ENCODE results near the gene CRYGC. TPM values are rescaled to one million over a fixed set of nuclear protein-coding genes. Genes with fewer than 3 reads are reported as not detected.
A peak's percentile ranks its signal among the peaks of the same experiment; 100 is the strongest.
"Not testable (repeated sequence)": the region's sequence is repeated elsewhere in the genome, so short reads cannot be mapped to it uniquely, and the experiment has no call there.

The CRYGC gene
- total RNA-seq, 1 donor from 2014 or later, result not detected

GRCh38 chr2:208134928-208135586 is 5.4 kb upstream of the CRYGC start:
- no peak overlapping the region for H3K4me3 Mint-ChIP-seq (ENCODE audit: unreplicated experiment)
- peaks cover 4% of the 10 kb centered on the region for H3K9me3 Mint-ChIP-seq (ENCODE audit: unreplicated experiment)
- DNase-seq (ENCODE audit: low spot score), result no peak
- peaks cover 8% of the 10 kb centered on the region for H3K27me3 Mint-ChIP-seq (ENCODE audit: unreplicated experiment)
- TF ChIP-seq CTCF (IDR thresholded peaks at IDR 0.05; ENCODE audit: unreplicated experiment), result no peak
- H3K36me3 Mint-ChIP-seq (ENCODE audit: low read depth, unreplicated experiment), result peaks cover 16% of the 10 kb centered on the region
- no peak overlapping the region for H3K27ac Mint-ChIP-seq (ENCODE audit: unreplicated experiment)
- H3K4me1 Mint-ChIP-seq (ENCODE audit: unreplicated experiment), result no peaks in the 10 kb centered on the region

DNA sequence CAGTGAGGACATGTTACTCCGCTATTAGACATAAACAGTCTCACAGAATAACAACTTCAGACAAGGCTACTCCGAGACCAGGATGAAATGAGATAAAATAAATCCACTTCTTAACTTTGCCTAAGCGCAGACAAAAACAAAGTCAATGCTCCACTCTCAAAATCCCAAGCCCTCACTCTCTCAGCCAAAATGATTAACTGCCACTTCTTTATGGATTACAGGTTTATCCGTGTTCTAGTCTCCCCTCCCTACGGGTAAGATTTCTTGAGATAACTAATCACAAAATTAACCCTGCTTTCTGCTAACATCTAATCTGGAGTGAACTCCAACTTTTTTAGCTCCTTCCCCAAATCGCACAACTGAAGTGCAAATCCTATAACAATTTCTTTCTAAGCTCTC is 1.1 kb upstream of the CRYGC start:
- H3K27ac Mint-ChIP-seq (ENCODE audit: unreplicated experiment), result no peak overlapping the region
- no peaks in the 10 kb centered on the region for H3K9me3 Mint-ChIP-seq (ENCODE audit: unreplicated experiment)
- no peak for TF ChIP-seq CTCF (IDR thresholded peaks at IDR 0.05; ENCODE audit: unreplicated experiment)
- DNase-seq (ENCODE audit: low spot score), result no peak
- H3K27me3 Mint-ChIP-seq (ENCODE audit: unreplicated experiment), result peaks cover 6% of the 10 kb centered on the region
- no peak overlapping the region for H3K4me3 Mint-ChIP-seq (ENCODE audit: unreplicated experiment)
- no peaks in the 10 kb centered on the region for H3K36me3 Mint-ChIP-seq (ENCODE audit: low read depth, unreplicated experiment)
- no peaks in the 10 kb centered on the region for H3K4me1 Mint-ChIP-seq (ENCODE audit: unreplicated experiment)

DNA sequence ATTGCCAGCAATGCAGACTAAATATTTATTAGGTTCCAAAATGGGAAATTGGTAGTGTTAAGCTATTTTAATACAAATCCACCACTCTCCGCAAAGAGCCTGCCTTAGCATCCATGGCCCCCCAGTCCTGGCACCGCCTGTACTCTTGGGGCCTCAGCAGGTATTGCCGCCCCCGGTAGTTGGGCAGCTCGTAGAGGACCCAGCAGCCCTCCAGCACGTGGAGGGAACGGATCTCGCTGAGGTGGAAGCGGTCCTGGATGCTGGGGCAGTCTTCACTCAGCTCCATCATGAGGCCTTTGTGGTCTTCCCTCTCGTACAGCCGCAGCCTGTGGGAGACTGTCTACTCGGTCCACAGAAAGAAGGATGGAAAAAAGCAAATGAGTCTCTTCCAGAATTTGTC is 1.5 kb downstream of the CRYGC start:
- Mint-ChIP-seq H3K9me3 (ENCODE audit: unreplicated experiment) (no peaks in the 10 kb centered on the region), H3K4me3 (ENCODE audit: unreplicated experiment) (no peak overlapping the region), H3K27ac (ENCODE audit: unreplicated experiment) (no peak overlapping the region), H3K36me3 (ENCODE audit: low read depth, unreplicated experiment) (no peaks in the 10 kb centered on the region), H3K27me3 (ENCODE audit: unreplicated experiment) (peaks cover 10% of the 10 kb centered on the region), H3K4me1 (ENCODE audit: unreplicated experiment) (peaks cover 2% of the 10 kb centered on the region)
- no peak for DNase-seq (ENCODE audit: low spot score)
- no peak for TF ChIP-seq CTCF (IDR thresholded peaks at IDR 0.05; ENCODE audit: unreplicated experiment)

DNA sequence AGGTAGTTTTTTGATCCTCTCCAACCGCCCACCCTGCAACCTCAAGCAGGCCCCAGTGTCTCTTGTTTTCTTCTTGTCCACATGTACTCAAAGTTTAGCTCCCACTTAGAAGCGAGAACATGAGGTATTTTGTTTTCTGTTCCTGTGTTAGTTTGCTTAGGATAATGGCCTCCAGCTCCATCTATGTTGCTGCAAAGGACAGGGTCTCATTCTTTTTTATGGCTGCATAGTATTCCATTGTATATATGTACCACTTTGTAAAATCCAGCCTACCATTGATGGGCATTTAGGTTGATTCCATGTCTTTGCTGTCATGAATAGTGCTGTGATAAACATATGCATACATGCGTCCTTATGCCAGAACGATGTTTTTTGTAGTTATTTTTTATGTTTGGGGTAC is 2.5 kb downstream of the CRYGC start:
- no peaks in the 10 kb centered on the region for H3K9me3 Mint-ChIP-seq (ENCODE audit: unreplicated experiment)
- TF ChIP-seq CTCF (IDR thresholded peaks at IDR 0.05; ENCODE audit: unreplicated experiment), result no peak
- H3K36me3 Mint-ChIP-seq (ENCODE audit: low read depth, unreplicated experiment), result no peaks in the 10 kb centered on the region
- peaks cover 7% of the 10 kb centered on the region for H3K27me3 Mint-ChIP-seq (ENCODE audit: unreplicated experiment)
- no peak overlapping the region for H3K27ac Mint-ChIP-seq (ENCODE audit: unreplicated experiment)
- no peak for DNase-seq (ENCODE audit: low spot score)
- H3K4me3 Mint-ChIP-seq (ENCODE audit: unreplicated experiment), result no peak overlapping the region
- peaks cover 2% of the 10 kb centered on the region for H3K4me1 Mint-ChIP-seq (ENCODE audit: unreplicated experiment)

DNA sequence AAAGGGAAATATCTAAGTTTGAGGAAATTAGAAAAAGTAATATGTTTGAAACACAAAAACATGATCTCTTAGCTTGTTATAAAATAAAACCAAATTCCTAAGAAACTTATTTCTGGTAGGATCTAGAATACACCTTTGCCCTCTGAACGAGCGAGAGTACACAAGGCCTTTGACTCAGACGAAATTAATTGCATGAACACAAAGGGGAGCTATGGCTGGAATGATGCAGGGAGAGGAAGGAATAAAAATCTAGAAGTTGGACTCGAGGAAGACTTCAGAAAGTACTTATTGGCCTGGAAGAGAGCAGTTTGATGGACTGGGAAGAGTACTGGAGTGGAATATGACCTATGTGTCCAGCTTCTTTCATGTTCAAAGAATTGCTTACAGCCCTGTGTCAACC is 4.4 kb downstream of the CRYGC start:
- no peak for TF ChIP-seq CTCF (IDR thresholded peaks at IDR 0.05; ENCODE audit: unreplicated experiment)
- no peak for DNase-seq (ENCODE audit: low spot score)
- H3K36me3 Mint-ChIP-seq (ENCODE audit: low read depth, unreplicated experiment), result no peaks in the 10 kb centered on the region
- peaks cover 8% of the 10 kb centered on the region for H3K27me3 Mint-ChIP-seq (ENCODE audit: unreplicated experiment)
- no peak overlapping the region for H3K27ac Mint-ChIP-seq (ENCODE audit: unreplicated experiment)
- H3K4me1 Mint-ChIP-seq (ENCODE audit: unreplicated experiment), result peaks cover 2% of the 10 kb centered on the region
- no peak overlapping the region for H3K4me3 Mint-ChIP-seq (ENCODE audit: unreplicated experiment)
- no peaks in the 10 kb centered on the region for H3K9me3 Mint-ChIP-seq (ENCODE audit: unreplicated experiment)

DNA sequence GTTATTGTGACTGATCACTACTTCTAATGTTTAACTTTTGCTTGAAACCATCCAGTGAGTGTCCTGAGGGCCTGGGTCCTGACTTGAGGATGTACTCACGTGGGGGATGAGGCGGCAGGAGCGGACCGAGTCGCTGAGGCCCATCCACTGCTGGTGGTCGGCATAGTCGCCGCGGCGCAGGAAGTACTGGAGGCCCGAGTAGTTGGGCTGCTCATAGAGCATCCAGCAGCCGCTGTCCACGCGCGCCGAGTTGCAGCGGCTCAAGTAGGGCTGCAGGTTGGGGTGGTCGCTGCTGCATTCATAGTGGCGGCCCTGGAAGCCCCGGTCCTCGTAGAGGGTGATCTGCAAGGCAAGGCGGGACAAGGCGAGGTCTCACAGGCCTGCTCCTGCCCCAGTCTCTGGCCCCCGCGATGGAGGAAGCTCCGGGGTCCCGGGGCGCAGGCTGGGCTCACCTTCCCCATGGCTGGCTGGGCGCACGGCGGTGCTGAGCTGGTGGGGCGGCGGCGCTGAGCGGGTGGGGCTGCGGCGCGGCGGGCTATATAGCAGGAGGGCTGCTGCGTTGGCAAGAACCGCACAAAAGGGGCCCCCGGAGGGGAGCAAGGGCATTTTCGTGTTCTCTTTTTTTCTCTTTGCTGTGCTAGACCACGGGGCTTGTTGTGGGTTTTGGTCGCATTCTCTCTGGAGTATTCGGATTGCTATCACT is 5.5 kb downstream of the CRYGC start, which contains the start of gene CRYGD:
Gene CRYGD, minus strand, starts transcription at position 512 of the 703 bp plus-strand sequence. Its CDS starts 51 bp downstream, at position 461.
- H3K4me1 Mint-ChIP-seq (ENCODE audit: unreplicated experiment), result not testable (repeated sequence)
- peak; percentile 11 for DNase-seq (ENCODE audit: low spot score)
- H3K4me3 Mint-ChIP-seq (ENCODE audit: unreplicated experiment), result peak within 1 kb of the TSS; percentile 73

More for the DNA sequence above, 5.5 kb downstream of the CRYGC start, which contains the start of gene CRYGD:
- H3K27me3 Mint-ChIP-seq (ENCODE audit: unreplicated experiment); H3K27ac Mint-ChIP-seq (ENCODE audit: unreplicated experiment); H3K36me3 Mint-ChIP-seq (ENCODE audit: low read depth, unreplicated experiment); H3K9me3 Mint-ChIP-seq (ENCODE audit: unreplicated experiment): not testable (repeated sequence)
